GM18861 (cell line): Measurements from ENCODE around the gene EIPR1.

Experiments used
- ATAC-seq: cut with Tn5 transposase; IDR thresholded peaks from one replicate; pipeline ENCODE4 v1.9.1; 2021; ENCODE audit not compliant: unreplicated experiment

EIPR1 gene

GRCh38 chr2:3325458-3326181 lies 52.0 kb downstream of the EIPR1 start:
- ATAC-seq: no peak

GRCh38 chr2:3324404-3325281 lies 53.0 kb downstream of the EIPR1 start:
- no peak for ATAC-seq

GRCh38 chr2:3324036-3324386 lies 53.6 kb downstream of the EIPR1 start:
- no peak for ATAC-seq

DNA sequence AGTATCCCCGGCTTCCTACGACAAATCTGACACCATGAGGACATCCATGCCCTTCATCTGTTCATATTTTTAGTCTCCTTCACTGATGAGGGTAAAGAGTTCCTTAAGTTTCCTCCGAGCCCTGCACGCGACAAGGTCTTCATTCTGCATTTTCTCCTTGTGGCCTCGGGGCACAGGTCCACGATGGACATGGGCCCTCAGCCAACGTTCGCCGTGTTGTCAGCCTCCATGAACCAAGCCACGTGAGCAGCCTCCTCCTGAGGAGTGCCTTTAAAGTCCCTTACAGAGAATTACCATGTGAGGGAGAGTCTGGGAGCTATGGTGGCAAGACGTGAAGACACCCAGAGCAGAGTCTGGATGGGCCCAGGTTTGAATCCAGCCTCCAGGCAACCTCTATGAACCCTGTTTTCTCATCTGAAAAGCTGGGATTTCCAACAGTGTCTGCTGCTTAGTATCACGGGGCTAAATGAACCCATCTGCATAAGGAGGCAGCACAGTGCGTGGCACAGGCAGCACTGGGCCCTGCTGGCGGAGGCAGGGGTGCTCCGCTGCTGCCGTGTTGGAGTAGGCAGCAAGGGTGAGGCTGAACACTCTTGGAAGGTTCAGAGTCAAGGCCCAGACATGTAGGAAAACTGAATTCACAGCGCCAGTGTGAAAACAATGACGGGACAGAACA lies 54.1 kb downstream of the EIPR1 start:
- no peak for ATAC-seq

DNA sequence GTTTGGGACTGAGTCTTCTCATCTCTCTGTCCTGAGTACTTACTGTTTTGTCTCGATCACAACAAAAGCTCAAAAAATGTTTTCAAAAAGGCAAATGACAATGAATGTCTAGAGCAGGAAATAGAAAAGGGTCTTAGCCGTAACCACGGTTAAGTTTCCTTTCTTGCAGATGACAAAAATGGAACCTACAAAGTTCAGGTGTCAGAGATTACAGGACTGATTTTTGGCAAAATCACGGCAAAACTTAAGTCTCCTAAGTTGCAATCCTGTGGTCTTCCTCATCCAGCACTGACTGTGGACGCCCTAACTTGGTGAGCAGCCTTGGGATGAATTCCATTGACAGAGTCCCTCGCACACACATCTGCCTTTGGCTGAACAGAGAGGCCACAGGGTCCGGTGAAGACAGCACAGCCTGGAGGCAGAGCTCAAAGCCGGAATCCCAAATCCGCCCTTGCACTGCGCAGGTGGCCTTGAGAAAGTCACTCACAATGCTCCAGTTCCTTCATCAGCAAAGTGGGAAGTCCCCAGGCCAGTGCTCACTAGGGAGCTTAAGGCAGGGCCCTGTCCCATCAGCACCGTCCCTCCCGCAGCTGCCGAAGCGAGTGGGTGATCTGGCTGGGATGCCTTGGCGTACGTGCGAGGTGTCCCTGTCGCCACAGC lies 55.2 kb downstream of the EIPR1 start:
- ATAC-seq: no peak

GRCh38 chr2:3321825-3322224 lies 55.8 kb downstream of the EIPR1 start:
- ATAC-seq: no peak

- no peak for ATAC-seq
Measured at GRCh38 chr2:3320910-3321605, 56.6 kb downstream of the EIPR1 start.

- ATAC-seq: no peak
Measured at GRCh38 chr2:3319745-3320566, 57.7 kb downstream of the EIPR1 start.

- no peak for ATAC-seq
Measured at GRCh38 chr2:3319134-3319533, 58.5 kb downstream of the EIPR1 start.

GRCh38 chr2:3317871-3318590 lies 59.6 kb downstream of the EIPR1 start:
- ATAC-seq: no peak

- no peak for ATAC-seq
Measured at GRCh38 chr2:3317277-3317685, 60.3 kb downstream of the EIPR1 start.

DNA sequence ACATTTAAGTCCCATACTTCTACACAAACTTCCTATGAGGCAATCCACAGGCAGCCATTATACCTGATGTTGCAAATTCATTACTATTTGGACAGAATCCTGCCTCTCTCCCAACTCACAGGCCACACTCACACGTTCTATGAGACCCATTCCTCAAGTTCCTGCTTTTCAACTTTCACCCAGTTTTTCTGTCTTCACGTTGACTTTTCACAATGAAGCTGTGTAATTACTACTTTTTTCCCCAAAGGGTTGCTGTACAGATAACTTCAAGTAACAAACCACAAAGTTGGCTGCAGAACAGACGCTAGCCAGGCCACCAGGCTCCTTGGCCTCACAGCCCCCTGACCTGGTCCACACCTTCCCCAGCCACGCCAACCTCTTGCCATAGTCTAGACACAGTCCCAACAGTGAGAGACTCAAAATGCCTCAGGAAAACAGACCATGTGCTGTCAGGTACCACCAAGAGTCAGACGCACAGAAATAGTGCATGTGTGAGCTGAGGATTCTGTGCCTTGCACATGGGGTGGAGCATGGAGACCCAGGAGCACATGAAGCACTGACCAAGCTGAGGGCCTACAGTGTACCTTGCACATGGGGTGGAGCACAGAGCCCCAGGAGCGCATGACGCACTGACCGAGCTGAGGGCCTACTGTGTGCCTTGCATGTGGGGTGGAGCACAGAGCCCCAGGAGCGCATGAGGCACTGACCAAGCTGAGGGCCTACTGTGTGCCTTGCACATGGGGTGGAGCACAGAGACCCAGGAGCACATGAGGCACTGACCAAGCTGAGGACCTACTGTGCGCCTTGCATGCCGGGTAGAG lies 61.0 kb downstream of the EIPR1 start:
- no peak for ATAC-seq

DNA sequence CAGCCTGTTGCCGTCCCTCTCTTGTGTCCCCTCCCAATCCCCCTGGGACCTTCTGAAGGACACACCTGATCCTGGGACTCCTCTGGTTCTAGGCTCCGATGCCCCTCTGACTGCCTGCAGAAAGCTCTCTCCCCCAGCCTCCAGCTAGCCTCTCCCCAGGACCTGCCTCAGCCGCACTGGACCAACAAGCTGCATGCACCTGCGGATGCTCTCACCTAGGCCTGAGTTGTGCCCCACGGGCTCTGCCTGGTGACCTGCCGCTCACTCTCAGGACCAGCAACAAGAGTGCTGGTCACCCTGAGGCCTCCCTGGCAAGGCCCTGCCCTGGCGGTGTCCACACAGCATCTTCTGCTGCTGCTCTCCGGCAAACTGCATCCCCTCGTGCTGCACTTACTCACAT lies 63.0 kb downstream of the EIPR1 start:
- ATAC-seq: no peak

GRCh38 chr2:3313781-3314375 lies 63.7 kb downstream of the EIPR1 start:
- no peak for ATAC-seq

DNA sequence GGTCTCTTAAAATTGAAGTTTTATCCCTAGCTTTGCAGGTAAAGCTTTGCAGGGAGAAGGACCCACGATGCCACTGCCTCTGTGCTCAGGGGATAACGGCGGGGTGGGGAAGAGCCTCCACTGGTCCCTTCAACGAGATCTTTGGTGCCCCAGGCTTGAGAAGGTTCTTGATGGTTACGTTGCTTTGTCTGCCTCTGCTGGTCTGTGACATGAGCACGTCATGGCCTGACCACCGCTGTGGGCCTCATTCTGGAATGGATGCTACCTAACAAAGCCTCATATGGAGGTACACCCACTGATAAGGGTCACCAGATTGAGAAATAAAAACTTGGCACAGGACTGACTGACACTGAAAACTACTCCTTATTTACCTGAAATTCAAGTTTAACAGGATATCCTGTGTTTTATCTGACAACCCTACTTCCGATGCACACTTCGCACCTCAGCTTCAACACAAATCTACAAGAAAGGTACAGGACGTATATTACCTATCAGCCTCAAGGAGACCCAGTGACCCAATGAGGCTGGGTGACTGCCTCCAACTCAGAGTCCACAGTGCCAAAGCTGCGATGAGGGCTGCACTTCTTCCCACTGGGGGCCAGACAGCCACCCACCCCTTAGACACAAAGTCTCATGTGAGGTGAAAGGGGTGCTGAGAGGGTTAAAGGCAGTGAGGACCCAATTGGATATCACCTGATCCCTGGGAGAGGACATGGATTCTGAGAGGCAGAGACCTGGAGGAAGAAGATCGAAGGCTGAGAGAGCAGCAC lies 64.9 kb downstream of the EIPR1 start:
- ATAC-seq: no peak

DNA sequence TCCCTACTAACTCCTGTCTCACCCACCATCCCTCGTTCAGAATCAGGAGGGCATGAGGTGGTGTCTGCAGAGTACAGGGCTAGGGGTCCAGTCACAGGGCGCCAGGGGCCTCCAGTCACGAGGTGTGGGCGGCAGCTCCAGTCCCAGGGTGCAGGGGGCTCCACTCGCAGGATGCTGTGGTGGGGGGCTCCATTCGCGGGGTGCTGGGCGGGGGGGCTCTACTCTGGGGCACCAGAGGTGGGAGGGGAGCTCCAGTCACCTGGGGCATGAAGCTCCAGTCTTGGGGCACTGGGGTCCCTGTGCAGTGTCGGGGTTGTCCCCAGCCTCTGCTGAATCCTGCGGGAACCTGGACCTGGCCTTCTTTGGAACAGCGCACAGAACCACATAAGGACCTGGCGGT lies 66.0 kb downstream of the EIPR1 start:
- no peak for ATAC-seq
